Measurements from ENCODE around the gene HOXC5.
A peak's percentile ranks its signal among the peaks of the same experiment; 100 is the strongest.

The HOXC5 gene

DNA sequence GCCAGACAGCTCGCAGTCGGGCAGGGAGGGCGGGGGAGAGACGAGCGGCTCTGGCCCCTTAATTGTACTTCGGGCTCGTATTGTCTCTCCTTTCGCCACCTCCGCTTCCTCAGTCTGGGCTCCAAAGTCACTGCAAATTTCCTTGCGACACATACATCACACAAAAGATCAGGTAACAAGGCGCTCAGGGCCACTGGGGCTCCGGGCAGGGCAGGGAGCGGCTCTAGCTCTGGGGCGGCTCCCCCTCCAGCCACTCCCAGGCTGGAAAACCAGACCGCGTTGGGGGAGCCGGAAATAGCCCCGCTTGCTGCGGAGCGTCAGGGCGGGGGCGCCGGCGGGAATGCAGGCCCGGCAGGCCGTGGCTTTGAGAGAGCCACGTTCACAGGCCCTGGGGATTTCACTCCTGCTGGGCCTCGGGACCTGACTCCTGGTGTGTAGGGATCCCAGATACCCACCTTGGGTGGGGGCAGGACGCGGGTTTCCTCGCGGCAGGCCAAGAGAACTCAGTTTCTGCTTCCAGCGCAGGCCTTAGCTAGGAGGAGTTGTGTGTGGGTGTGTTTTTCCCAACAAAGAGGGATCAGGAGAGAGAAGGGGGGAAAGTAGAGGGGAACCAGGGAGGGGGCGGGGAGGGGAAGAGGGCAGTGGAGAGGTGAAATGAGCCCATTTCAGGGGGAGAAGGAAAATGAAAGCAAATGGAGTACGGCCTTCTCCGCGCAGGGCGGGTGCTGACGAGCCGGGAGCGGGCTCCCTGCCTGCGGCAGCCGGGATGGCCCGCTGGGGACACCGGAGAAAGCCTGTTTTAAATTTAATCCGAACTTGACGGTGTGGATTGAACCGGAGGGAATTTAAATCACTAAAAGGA, 37.2 kb upstream of the HOXC5 start:
- DNase-seq (ENCODE audit: low spot score) = peak; percentile 84

- DNase-seq (ENCODE audit: low spot score) = peak; percentile 49
Measured at GRCh38 chr12:53996240-53997203, 36.3 kb upstream of the HOXC5 start.

- no peak for DNase-seq (ENCODE audit: low spot score)
Measured at GRCh38 chr12:53997204-53998109, 35.4 kb upstream of the HOXC5 start.

DNA sequence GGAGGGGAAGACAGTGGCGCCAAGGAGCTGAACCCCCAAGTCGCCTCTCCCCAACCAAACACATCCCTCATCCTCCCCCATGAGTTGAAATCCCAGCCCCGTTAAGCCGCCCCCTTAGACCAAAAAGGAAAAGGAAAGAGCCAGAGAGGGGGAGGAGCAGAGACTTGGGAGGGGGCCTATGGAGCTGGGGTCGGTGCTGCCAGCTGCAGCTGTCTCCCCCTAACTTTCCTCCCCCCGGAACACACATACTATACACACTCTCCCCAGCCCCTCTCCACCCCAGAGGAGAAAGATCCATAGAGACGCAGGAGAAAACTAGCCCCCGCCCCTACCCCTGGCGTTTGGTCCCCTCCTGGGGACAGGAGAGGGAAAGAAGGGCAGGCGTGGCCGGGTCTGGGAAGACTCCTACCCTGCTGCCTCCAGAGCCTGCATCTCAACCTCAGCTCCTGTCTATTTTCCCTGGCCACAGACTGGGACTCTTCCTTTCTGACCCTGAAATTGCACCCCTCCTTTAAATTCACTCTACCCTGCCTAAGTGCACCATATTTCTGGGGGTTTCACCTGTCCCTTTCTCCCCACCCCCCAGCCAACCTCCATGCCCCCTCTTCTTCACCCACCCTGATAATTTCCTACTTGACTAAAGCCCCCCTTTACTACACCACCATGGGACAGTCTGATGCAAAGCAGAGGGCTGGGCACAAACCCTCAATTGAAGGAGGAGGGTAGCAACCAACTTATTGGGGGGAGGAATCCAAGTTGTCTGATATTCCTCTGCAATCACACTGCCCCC, 34.5 kb upstream of the HOXC5 start:
- no peak for DNase-seq (ENCODE audit: low spot score)

- no peak for DNase-seq (ENCODE audit: low spot score)
Measured at GRCh38 chr12:53998900-53999236, 34.0 kb upstream of the HOXC5 start.

- DNase-seq (ENCODE audit: low spot score) = no peak
Measured at GRCh38 chr12:53999559-54000115, 33.2 kb upstream of the HOXC5 start.

GRCh38 chr12:54000116-54001114, 32.4 kb upstream of the HOXC5 start, which contains the start of gene HOXC9:
TSS of gene HOXC9 (plus strand) at chr12:54000161. CDS start at chr12:54000189, 28 bp downstream.
- no peak for DNase-seq (ENCODE audit: low spot score)

GRCh38 chr12:54001283-54002187, 31.3 kb upstream of the HOXC5 start:
- DNase-seq (ENCODE audit: low spot score) = no peak

DNA sequence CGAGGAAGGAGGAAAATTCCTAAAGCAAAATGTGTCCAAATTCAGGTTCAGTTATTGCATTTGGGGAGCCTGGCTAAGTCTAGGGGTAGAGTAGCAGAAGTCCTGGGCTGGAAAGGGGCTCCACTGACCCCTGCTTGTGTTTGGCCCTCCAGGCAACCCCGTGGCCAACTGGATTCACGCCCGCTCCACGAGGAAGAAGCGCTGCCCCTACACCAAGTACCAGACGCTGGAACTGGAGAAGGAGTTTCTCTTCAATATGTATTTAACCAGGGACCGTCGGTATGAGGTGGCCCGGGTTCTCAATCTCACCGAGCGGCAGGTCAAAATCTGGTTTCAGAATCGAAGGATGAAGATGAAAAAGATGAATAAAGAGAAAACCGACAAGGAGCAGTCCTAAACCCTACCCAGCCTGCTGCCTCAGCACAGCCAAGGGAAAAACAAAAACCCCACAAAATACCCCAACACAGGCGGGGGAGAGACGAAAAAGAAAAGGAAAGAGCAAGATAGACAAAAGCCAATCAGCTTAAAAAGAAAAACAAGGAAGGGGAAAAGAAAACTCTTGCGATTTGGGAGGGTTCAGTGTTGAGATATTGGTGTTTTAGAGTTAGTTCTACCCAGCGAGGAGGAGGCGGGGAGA, 30.5 kb upstream of the HOXC5 start:
- no peak for DNase-seq (ENCODE audit: low spot score)

DNA sequence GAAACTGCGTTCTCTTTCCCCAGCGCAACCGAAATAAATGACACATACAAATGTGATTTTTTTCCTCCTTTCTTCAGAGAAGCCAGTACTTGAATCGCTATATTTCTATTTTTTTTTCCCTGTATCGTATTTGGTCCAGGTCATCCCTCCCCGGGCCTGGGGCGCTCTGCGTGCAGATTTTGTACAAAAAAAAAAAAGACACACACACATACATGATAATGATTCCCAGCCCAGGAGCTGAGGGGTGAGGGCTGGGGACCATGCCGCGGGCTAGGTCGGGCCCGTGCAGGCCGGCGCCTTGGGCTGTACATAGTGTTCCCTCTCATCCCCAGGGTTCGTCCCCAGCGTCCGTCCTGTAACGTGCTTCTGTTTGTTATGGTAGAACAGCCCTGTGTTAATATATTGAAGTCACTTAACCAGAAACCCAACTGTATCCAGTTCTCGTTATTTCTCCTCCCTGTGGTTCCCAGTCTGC, 29.9 kb upstream of the HOXC5 start:
- DNase-seq (ENCODE audit: low spot score) = no peak

DNA sequence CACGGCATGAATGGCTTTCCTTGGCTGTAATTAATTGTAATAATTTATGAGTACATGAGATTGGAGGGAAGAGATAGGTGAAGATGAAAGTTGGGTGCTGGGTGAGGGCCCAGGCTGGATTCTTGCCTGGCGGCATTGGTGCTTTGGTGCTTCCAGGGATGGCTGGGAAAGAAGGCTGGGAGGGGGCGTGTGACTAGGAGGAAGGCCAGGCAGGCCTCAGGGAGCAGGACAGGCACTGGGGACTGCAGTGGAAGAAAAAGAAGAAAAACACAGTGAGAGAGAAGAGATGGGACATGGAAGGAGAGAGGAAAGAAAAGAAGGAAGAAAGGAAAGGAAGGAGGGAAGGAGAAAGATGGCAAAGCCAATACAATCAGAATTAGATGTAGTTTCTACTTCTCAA, 29.2 kb upstream of the HOXC5 start:
- DNase-seq (ENCODE audit: low spot score) = no peak

GRCh38 chr12:54004063-54004840, 28.6 kb upstream of the HOXC5 start:
- peak; percentile 42 for DNase-seq (ENCODE audit: low spot score)

DNA sequence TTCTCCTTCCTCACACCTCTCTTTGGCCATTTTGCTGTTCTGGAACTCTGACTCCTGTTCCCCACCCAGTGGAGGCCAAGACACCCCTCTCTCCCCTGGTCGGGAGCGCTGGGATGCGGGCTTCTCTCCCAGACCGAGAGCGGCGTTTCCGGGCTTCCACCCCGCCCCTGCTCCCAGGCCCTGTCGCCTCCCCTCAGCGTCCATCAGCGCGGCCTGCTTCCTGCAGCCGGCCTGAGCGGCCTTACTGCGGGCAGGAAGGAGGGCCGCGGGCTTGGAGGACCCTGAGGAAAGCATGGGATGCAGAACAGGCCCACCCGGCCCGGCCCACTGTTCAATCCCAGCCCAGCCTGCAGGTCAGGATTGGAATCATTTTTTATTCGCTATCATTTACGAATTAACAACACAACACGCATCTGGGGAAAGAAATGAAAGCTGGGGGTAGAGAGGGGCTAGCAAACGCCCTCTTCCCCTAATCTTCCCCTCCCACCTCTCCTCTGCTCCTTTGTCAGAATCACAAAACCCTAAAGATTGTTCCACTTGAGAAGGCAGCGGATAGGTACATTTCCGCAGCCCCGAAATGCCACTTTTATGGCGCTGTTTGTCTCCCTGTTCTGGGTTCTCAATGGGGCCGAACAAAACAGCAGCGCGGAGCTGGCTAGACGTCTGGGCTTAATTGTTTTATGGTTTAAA, 27.9 kb upstream of the HOXC5 start:
- DNase-seq (ENCODE audit: low spot score) = no peak

DNA sequence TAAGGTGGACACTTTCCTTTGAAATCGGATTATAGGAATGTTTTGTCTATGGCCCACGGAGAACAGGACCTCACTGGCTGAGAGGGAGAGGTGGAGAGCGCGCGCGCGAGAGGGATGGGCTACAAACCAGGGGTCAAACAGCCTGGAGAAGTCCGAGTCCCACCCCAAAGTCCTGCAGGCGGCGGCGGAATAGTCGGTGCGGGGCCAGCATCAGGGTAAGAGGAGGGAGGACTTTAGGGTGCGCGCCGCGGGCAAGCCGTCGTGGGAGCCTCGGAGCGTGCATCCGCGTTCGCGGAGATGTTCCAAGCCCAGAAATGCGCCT, 27.4 kb upstream of the HOXC5 start:
- no peak for DNase-seq (ENCODE audit: low spot score)

- peak; percentile 75 for DNase-seq (ENCODE audit: low spot score)
Measured at GRCh38 chr12:54005853-54006558, 26.8 kb upstream of the HOXC5 start.
